ENCODE results near the gene BLNK.

GRCh38 chr10:96217711-96218110 is 53.7 kb downstream of the BLNK start:
- TF ChIP-seq CTCF (IDR thresholded peaks at IDR 0.05) (no peak), EZH2 (IDR thresholded peaks at IDR 0.05; ENCODE audit: borderline replicate concordance, insufficient read depth, low read depth, low read length, poor library complexity, severe bottlenecking) (no peak)

All from B cell (primary cell).